NCI-H460 (cell line): Measurements from ENCODE around the gene ZNF688. TPM values are rescaled to one million over a fixed set of nuclear protein-coding genes. Genes with fewer than 3 reads are reported as not detected.

Experiments used
- DNase-seq: peaks from one replicate; pipeline ENCODE4 v3.0.0-alpha.2; 2016; ENCODE audit warnings: low read depth; ENCODE audit errors: extremely low read depth
- small RNA-seq, 2 experiments: library from RNA; depleted of rRNA; stranded (forward); fragments of <200 nt; gene quantifications; one replicate each; pipeline ENCODE3, GENCODE V24; 2014
- total RNA-seq: library from RNA; depleted of rRNA; stranded (reverse); fragments of >200 nt; shearing (Covaris generic); gene quantifications from 2 replicates; pipeline ENCODE4 v1.2.3, GENCODE V29; 2014; rRNA removed

The ZNF688 gene
- total RNA-seq, 1 experiment from 2014 or later = 5.8 TPM

DNA sequence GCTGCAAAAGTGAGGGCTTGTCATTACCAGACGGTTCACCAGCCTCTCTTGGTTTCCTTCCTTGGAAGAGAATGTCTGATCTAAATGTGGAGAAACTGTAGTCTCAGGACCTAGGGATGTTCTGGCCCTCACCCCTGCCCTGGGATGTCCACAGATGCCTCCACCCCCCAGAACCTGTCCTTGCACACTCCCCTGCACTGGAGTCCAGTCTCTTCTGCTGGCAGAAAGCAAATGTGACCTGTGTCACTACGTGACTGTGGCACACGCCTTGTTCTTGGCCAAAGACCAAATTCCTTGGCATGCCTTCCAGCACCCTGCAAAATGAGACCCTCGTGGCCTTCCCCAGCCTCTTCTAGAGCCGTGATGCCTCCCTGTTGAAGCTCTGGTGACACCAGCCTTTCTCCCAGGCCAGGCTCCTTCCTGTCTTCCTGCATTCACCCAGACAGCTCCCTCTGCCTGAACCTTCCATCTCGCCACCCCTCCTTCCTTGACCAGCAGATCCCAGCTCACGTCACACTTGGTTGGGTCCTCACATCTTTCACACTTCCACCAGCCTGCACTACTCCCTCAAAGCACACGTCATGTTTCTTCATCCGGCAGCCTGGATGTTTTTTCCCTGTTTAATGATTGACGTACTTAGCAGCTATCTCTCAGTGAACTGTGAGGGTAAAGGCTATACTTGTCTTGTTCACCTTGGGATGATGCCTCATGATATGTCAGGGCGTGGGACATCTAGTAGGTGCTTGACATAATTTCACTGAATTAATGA lies 49.5 kb downstream of the ZNF688 start:
- DNase-seq = no peak

DNA sequence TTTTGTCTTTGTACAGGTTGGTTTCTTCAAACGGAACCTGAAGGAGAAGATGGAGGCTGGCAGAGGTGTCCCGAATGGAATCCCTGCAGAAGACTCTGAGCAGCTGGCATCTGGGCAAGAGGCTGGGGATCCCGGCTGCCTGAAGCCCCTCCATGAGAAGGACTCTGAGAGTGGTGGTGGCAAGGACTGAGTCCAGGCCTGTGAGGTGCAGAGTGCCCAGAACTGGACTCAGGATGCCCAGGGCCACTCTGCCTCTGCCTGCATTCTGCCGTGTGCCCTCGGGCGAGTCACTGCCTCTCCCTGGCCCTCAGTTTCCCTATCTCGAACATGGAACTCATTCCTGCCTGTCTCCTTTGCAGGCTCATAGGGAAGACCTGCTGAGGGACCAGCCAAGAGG lies 50.0 kb downstream of the ZNF688 start:
- DNase-seq = no peak

Small RNAs within 50 kb of the gene (small RNA-seq; reads per million reads assigned to genes)
- 0 reads per million in 2 experiments for gene AC093249.4

Other genes with a start within 250 kb of the ZNF688 start
- gene CD2BP2, start 216.4 kb downstream of the ZNF688 start, total RNA-seq = 36.5 and 39.0 TPM in 2 replicates
- gene TBC1D10B, start 201.2 kb downstream of the ZNF688 start, total RNA-seq = 12.3 and 13.2 TPM in 2 replicates
- not detected in 2 replicates for gene MYL11, start 196.9 kb downstream of the ZNF688 start, total RNA-seq
- 0.26 TPM in 1 of 2 replicates, not detected in the other for gene SEPTIN1, start 189.2 kb downstream of the ZNF688 start, total RNA-seq
- 8.3 and 8.4 TPM in 2 replicates for gene ZNF48, start 176.3 kb downstream of the ZNF688 start, total RNA-seq
- 6.2 and 6.4 TPM in 2 replicates for gene ZNF771, start 164.1 kb downstream of the ZNF688 start, total RNA-seq
- 29.9 and 35.9 TPM in 2 replicates for gene DCTPP1, start 141.7 kb downstream of the ZNF688 start, total RNA-seq
- gene SEPHS2, start 125.8 kb downstream of the ZNF688 start, total RNA-seq = 22.2 and 25.5 TPM in 2 replicates
- not detected in 2 replicates for gene ITGAL, start 99.0 kb downstream of the ZNF688 start, total RNA-seq
- 37.7 and 39.0 TPM in 2 replicates for gene ZNF768, start 45.1 kb downstream of the ZNF688 start, total RNA-seq
- gene ZNF747, start 36.9 kb downstream of the ZNF688 start, total RNA-seq = 6.2 and 6.6 TPM in 2 replicates
- gene ZNF764, start 13.3 kb downstream of the ZNF688 start, total RNA-seq = 7.7 and 8.5 TPM in 2 replicates
- gene ZNF785, start 14.0 kb upstream of the ZNF688 start, total RNA-seq = 0.14 and 0.45 TPM in 2 replicates
- 8.2 and 10.0 TPM in 2 replicates for gene ZNF689, start 38.7 kb upstream of the ZNF688 start, total RNA-seq
- 13.0 and 15.7 TPM in 2 replicates for gene PRR14, start 79.2 kb upstream of the ZNF688 start, total RNA-seq
- 26.0 and 29.3 TPM in 2 replicates for gene FBRS, start 86.7 kb upstream of the ZNF688 start, total RNA-seq
- 5.5 and 10.0 TPM in 2 replicates for gene SRCAP, start 127.5 kb upstream of the ZNF688 start, total RNA-seq
- gene PHKG2, start 176.7 kb upstream of the ZNF688 start, total RNA-seq = 14.3 and 16.6 TPM in 2 replicates
- 2.2 and 4.6 TPM in 2 replicates for gene CFAP119, start 190.3 kb upstream of the ZNF688 start, total RNA-seq
- gene RNF40, start 190.6 kb upstream of the ZNF688 start, total RNA-seq = 86.3 and 87.1 TPM in 2 replicates
- gene ZNF629, start 215.5 kb upstream of the ZNF688 start, total RNA-seq = 10.9 and 11.1 TPM in 2 replicates